GM12892 (cell line): ENCODE results near the gene FLT3.

Source experiments
- POLR2A ChIP-seq: IDR thresholded peaks from 2 replicates; pipeline ENCODE4 v1.6.1; 2011; ENCODE audit warnings: low read depth, low read length, control low read depth
- POLR2AphosphoS5 ChIP-seq: IDR thresholded peaks from 2 replicates; pipeline ENCODE4 v1.6.1; 2011; ENCODE audit warnings: low read depth, low read length, control low read depth
- TAF1 ChIP-seq: IDR thresholded peaks from 2 replicates; pipeline ENCODE4 v1.6.1; 2011; ENCODE audit warnings: low read depth, mild to moderate bottlenecking, control low read depth, low read length, borderline replicate concordance

DNA sequence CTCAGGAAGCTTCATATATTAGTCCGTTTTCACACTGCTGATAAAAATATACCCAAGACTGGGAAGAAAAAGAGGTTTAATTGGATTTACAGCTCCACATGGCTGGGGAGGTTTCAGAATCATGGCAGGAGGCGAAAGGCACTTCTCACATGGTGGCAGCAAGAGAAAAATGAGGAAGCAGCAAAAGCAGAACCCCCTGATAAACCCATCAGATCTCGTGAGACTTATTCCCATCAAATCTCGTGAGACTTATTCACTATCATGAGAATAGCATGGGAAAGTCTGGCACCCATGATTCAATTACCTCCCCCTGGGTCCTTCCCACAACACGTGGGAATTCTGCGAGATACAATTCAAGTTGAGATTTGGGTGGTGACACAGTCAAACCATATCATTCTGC lies 23.1 kb downstream of the FLT3 start:
- TF ChIP-seq POLR2A: no peak
- TF ChIP-seq POLR2AphosphoS5: no peak
- TF ChIP-seq TAF1: no peak
